A673 (cell line): Measurements from ENCODE around the gene MESD.
"Not testable (repeated sequence)": the region's sequence is repeated elsewhere in the genome, so short reads cannot be mapped to it uniquely, and the experiment has no call there.

Source experiments
- EZH2 ChIP-seq: fragments of 200-600 bp; sonication (generic); IDR thresholded peaks from 2 replicates; pipeline ENCODE4 v1.6.1; 2017; ENCODE audit warnings: borderline replicate concordance, low read depth, mild to moderate bottlenecking, mixed read lengths, antibody characterized with exemption, low read length; ENCODE audit not compliant: poor library complexity, severe bottlenecking
- TF ChIP-seq, protein P1 (sequence below): fragments of 300-800, 200-600 bp; sonication (generic); conservative IDR thresholded peaks from 2 replicates; pipeline ENCODE4 v1.5.1; 2017; ENCODE audit warnings: low read depth, mild to moderate bottlenecking, antibody characterized with exemption, low read length, moderate library complexity, mixed read lengths

DNA sequence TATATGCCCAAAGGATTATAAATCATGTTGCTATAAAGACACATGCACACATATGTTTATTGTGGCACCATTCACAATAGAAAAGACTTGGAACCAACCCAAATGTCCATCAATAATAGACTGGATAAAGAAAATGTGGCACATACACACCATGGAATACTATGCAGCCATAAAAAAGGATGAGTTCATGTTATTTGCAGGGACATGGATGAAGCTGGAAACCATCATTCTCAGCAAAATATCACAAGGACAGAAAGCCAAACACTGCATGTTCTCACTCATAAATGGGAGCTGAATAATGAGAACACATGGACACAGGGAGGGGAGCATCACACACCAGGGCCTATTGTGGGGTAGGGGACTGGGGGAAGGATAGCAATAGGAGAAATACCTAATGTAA is 24.2 kb downstream of the MESD start:
- TF ChIP-seq, protein P1, sequence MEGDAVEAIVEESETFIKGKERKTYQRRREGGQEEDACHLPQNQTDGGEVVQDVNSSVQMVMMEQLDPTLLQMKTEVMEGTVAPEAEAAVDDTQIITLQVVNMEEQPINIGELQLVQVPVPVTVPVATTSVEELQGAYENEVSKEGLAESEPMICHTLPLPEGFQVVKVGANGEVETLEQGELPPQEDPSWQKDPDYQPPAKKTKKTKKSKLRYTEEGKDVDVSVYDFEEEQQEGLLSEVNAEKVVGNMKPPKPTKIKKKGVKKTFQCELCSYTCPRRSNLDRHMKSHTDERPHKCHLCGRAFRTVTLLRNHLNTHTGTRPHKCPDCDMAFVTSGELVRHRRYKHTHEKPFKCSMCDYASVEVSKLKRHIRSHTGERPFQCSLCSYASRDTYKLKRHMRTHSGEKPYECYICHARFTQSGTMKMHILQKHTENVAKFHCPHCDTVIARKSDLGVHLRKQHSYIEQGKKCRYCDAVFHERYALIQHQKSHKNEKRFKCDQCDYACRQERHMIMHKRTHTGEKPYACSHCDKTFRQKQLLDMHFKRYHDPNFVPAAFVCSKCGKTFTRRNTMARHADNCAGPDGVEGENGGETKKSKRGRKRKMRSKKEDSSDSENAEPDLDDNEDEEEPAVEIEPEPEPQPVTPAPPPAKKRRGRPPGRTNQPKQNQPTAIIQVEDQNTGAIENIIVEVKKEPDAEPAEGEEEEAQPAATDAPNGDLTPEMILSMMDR, result not testable (repeated sequence)
- not testable (repeated sequence) for TF ChIP-seq EZH2
